H7 (cell line): ENCODE results near the gene CDK18. TPM values are rescaled to one million over a fixed set of nuclear protein-coding genes. Genes with fewer than 3 reads are reported as not detected.

ENCODE experiments used
- DNase-seq: peaks from one replicate; pipeline ENCODE4 v3.0.0; 2012
- H3K27me3 ChIP-seq: 2 replicates; pipeline ENCODE4 v1.6.0; 2011; ENCODE audit warnings: mild to moderate bottlenecking, low read length; ENCODE audit not compliant: control insufficient read depth, insufficient read depth
- H3K36me3 ChIP-seq: replicated peaks from 2 replicates; pipeline ENCODE4 v1.5.1; 2011; ENCODE audit warnings: low read length; ENCODE audit not compliant: control insufficient read depth, insufficient read depth
- H3K4me3 ChIP-seq: 2 replicates; pipeline ENCODE4 v1.5.1; 2011; ENCODE audit warnings: low read depth, mild to moderate bottlenecking, control low read depth, low read length, moderate library complexity; ENCODE audit not compliant: insufficient read depth
- total RNA-seq: library from RNA; depleted of rRNA; stranded (reverse); fragments of >200 nt; shearing (Covaris generic); gene quantifications from 2 replicates; pipeline ENCODE4 v1.2.3, GENCODE V29; 2014

Gene CDK18
- total RNA-seq, 1 experiment from 2014 or later = 48.3 TPM

DNA sequence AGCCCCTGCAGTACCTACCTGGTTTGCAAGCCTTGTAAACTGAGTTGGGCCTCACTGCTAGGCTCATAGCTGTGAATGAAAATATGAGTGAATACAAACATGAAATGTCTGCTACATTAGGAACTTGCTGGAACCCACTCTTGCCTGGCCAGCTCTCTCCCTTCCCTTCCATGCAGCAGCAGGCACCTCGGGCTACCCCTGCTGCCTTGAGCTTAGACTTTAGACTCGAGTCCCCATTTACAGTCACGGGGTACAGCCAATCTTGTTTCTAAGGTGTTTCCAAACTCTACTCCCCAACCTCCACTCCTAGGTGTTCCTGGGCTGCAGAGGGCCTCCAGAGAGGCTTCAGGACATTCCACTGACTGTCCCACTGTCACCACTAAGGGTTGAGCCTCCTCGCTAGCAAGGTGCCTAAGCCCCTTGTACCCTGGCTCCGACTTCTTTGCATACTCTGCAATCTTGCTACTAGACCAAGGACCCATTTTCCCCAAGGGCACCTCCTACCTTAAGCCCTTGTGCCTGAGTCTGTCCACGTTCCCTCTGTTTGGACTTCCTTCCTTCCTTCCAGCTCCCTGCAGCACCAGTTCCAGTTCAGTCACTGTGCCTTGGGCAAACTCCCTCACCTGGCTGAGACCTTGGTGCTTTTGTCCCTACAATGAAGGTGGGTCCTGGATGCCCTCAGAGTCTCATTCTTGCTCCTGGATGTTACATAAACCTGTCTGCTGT, 36.9 kb downstream of the CDK18 start:
- H3K27me3 ChIP-seq = peaks cover 18% of the 10 kb centered on the region

DNA sequence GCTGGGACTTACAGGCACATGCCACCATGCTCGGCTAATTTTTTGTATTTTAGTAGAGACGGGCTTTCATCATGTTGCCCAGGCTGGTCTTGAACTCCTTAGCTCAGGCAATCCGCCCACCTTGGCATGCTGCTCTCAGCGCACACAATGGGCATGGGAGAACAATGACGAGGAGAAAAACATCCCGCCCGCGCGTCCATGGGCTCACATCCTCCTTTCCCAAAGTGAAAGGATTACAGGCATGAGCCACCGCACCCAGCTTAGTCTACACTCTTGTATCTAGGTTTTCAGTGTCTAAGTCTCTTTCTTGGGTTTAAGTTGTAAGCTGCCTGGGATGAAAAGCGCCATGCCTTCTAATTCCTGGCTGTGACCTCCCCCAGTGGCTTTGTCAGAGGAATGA, 37.9 kb downstream of the CDK18 start:
- H3K36me3 ChIP-seq = no peaks in the 10 kb centered on the region
- no peak for DNase-seq
- no peak overlapping the region for H3K4me3 ChIP-seq
- peaks cover 16% of the 10 kb centered on the region for H3K27me3 ChIP-seq

More for the DNA sequence above, 36.9 kb downstream of the CDK18 start:
- H3K4me3 ChIP-seq = no peak overlapping the region
- H3K36me3 ChIP-seq = no peaks in the 10 kb centered on the region
- DNase-seq = no peak

- peaks cover 16% of the 10 kb centered on the region for H3K27me3 ChIP-seq
- DNase-seq = peak; percentile 88
- no peaks in the 10 kb centered on the region for H3K36me3 ChIP-seq
- peak overlapping the region; percentile 38 for H3K4me3 ChIP-seq
These were observed 39.2 kb downstream of the CDK18 start for GRCh38 chr1:205543351-205544301.

DNA sequence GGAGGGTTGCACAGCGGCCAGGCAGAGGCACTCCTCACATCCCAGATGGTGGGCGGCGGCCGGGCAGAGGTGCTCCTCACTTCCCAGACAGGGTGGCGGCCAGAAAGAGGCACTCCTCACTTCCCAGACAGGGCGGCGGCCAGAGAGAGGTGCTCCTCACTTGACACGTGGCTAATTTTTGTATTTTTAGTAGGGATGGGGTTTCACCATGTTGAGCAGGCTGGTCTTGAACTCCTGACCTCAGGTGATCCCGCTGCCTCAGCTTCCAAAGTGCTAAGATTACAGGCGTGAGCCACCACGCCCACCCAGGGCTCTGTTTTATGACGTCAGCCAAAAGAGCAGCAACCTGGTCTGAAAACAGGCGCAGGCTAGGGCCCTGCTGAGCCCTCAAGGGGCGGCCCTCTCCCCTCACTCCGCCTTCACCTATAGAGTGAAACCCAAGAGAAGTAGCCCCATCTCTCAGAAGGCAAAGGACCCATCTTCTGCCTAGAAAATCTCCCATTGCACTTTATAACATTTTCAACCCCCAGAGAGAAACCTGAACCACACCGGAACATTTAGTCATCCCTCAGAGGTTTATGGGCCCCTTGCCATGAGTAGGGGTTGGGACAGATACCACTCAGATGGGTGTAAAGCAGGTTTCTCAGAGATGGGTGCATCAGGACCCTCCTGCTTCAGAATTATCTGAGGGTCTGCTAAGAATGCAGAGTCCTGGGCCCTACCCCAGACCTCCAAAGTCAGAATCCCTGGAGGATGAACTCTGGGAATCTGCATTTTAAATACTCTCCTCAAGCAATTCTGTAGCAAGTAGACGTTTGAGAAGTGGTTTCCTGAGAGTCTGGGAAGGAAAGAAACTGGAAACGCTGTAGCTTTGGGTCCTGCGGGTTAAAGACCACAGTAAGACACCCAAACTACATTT, 40.8 kb downstream of the CDK18 start:
- Histone ChIP-seq H3K36me3 (no peaks in the 10 kb centered on the region), H3K4me3 (no peak overlapping the region), H3K27me3 (peaks cover 16% of the 10 kb centered on the region)
- DNase-seq = no peak

DNA sequence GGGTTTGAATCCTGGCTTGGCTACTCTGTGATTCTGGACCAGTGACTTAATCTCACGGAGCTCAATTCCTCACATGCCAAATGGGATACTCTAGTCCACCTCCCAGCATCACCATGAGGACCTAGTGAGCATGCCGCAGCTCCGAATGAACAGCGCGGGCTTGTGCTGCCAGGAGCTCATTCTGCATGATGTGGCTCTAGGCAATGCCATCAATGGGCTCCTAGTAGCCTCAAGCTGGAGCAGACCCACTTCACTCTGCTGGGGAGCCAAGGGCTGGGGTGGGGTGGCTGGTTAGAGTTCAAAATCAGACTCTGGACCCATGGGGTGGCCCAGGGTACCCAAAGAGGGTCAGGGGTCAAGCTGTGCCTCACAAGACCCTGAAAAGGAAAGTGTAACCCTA, 41.5 kb downstream of the CDK18 start:
- Histone ChIP-seq H3K27me3 (peaks cover 15% of the 10 kb centered on the region), H3K36me3 (no peaks in the 10 kb centered on the region), H3K4me3 (no peak overlapping the region)
- no peak for DNase-seq

DNA sequence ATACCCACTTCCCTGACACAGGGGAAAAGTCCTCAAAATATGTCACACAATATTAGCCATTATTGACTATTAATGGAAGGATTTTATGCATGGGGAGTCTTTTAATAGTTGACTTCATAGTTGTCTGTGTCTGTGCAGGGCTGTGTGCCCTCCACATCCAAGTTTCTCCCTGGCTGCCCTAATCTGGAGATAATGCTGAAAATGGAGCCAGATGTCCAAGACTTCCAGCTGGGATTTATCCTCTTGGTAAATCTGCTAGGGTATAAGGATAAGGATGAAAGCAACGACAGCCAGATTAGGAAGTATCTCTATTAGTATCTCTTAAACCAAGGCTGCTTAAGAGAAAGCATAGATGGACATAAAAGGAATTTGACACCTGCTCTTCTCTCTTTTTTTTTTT, 42.1 kb downstream of the CDK18 start:
- H3K36me3 ChIP-seq = no peaks in the 10 kb centered on the region

GRCh38 chr1:205547936-205548827, 43.7 kb downstream of the CDK18 start:
- DNase-seq = no peak
- no peak overlapping the region for H3K4me3 ChIP-seq
- H3K27me3 ChIP-seq = peaks cover 4% of the 10 kb centered on the region; the same call in 1 of the 2 replicates
- H3K36me3 ChIP-seq = no peaks in the 10 kb centered on the region

More for the DNA sequence above, 42.1 kb downstream of the CDK18 start:
- peaks cover 11% of the 10 kb centered on the region for H3K27me3 ChIP-seq
- DNase-seq = no peak
- H3K4me3 ChIP-seq = no peak overlapping the region

- H3K36me3 ChIP-seq = no peaks in the 10 kb centered on the region
- no peaks in the 10 kb centered on the region; the same call in 1 of the 2 replicates for H3K27me3 ChIP-seq
- no peak overlapping the region for H3K4me3 ChIP-seq
- DNase-seq = no peak
These were observed 49.8 kb downstream of the CDK18 start for GRCh38 chr1:205554026-205554811.

DNA sequence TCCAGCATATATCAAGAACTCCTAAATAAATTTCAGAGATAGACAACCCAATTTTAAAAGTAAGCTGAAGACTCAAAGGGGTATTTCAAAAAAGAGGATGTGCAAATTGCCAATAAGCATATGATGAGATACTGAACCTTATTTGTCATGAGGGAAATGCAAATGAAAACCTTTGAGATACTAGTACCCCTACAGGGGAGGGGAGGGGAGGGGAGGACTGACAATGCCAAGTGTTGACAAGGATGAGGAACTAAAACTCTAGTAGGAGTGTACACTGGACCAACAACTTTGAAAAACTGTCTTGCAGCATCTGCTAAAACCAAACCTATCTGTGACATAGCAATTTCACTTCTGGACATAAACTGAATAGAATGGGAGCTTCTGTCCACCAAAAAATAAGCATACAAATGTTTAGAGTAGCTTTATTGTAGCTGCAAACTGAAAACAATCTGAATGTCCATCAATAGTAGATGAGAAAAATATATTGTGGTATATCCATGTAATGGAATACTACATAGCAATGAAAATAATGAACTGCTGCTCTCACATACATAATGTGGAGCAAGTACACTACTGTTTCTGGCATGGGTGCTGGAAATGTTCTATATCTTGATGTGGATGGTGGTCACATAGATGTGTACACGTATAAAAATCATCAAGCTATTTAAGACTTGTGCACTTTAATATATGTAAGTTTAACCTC, 57.2 kb downstream of the CDK18 start:
- peaks cover 10% of the 10 kb centered on the region for H3K27me3 ChIP-seq
- no peak for DNase-seq
- H3K36me3 ChIP-seq = no peaks in the 10 kb centered on the region
- H3K4me3 ChIP-seq = no peak overlapping the region

DNA sequence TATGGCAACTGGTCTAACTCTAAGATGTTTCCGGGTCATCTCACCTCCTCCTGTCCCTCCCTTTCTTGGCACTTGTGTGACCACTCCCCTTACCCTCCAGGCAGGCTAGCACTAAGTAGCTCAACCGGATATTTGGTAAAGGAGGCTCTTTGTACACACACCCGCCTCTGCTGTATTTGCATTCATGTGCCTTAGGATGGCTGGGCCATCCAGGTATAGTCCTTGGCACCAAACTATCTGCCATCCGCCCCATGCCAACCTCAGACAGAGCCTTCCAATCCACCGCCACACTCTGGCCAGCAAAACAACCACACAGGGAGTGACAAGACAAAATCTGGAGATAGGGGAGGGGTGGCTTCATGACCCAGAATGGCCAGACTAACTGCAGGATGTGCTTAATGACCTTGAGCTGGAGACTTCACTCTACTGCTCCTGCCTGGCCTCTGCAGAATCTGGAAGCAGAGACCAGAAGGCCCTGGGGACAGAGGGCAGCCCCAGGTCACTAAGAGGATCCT, 59.5 kb downstream of the CDK18 start:
- H3K27me3 ChIP-seq = peaks cover 32% of the 10 kb centered on the region
- DNase-seq = no peak

GRCh38 chr1:205565799-205566198, 61.3 kb downstream of the CDK18 start:
- H3K36me3 ChIP-seq = no peaks in the 10 kb centered on the region
- no peak for DNase-seq
- H3K4me3 ChIP-seq = no peak overlapping the region
- H3K27me3 ChIP-seq = peaks cover 50% of the 10 kb centered on the region

More for the DNA sequence above, 59.5 kb downstream of the CDK18 start:
- Histone ChIP-seq H3K36me3 (no peaks in the 10 kb centered on the region), H3K4me3 (no peak overlapping the region)

- Histone ChIP-seq H3K27me3 (peaks cover 60% of the 10 kb centered on the region), H3K4me3 (no peak overlapping the region), H3K36me3 (no peaks in the 10 kb centered on the region)
- peak; percentile 43 for DNase-seq
These were observed 63.2 kb downstream of the CDK18 start for GRCh38 chr1:205567716-205568115.
